Fibroblast of the aortic adventitia (primary cell): ENCODE measurements around the gene USF1. TPM values are rescaled to one million over a fixed set of nuclear protein-coding genes. Genes with fewer than 3 reads are reported as not detected.

Source experiments
- DNase-seq: peaks from one replicate; pipeline ENCODE4 v3.0.0-alpha.2; 2010; ENCODE audit warnings: low read depth
- H3K4me3 ChIP-seq: 2 replicates; pipeline ENCODE4 v1.5.1; 2011; ENCODE audit warnings: low read depth, mild to moderate bottlenecking, control low read depth, low read length, moderate library complexity
- CTCF ChIP-seq: IDR thresholded peaks from 2 replicates; pipeline ENCODE4 v1.5.1; 2011; ENCODE audit warnings: mild to moderate bottlenecking, low read length, control low read depth, inconsistent platforms; ENCODE audit not compliant: insufficient read depth
- total RNA-seq: library from RNA; depleted of rRNA; stranded (reverse); fragments of >200 nt; gene quantifications from 2 replicates; pipeline ENCODE4 v1.2.3, GENCODE V29; 2012; ENCODE audit warnings: low replicate concordance

The USF1 gene
- total RNA-seq, 1 donor: 36.2 TPM

DNA sequence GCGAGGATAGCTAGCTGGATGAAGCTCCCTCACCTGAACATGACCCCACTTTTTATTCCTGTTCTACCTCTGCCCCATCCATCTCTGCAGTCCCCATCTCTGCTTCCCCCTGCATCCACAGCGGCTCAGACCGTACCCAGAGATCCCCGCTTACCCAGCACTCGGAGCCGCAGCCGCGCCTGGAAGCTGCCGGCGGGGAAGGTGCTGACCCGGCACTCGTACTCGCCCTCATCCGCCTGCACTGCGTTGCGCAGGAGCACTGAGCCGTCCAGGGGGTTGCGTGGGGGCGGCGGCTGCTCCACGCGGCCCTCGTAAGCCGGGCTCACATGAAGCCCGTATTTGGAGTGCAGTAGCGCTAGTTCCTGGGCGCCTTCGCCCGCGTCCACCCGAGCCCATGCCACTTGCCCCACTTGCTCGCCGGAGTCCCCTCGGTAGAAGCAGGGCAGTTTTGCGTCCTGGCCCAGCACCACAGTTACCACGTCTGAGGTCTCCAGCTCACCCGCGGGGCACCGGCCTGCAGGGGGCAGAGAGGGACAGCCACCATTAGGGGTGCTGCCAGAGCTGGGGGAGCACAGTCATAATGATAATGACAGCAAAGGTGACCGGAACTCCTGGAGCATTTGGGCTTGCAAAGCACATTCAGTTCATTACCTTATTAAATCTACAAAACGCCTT is 33.8 kb upstream of the USF1 start:
- DNase-seq: no peak
- H3K4me3 ChIP-seq: no peak overlapping the region
- TF ChIP-seq CTCF: no peak

- no peak overlapping the region for H3K4me3 ChIP-seq
- TF ChIP-seq CTCF: no peak
- no peak for DNase-seq
These were observed 31.6 kb upstream of the USF1 start for GRCh38 chr1:161077426-161077825.

DNA sequence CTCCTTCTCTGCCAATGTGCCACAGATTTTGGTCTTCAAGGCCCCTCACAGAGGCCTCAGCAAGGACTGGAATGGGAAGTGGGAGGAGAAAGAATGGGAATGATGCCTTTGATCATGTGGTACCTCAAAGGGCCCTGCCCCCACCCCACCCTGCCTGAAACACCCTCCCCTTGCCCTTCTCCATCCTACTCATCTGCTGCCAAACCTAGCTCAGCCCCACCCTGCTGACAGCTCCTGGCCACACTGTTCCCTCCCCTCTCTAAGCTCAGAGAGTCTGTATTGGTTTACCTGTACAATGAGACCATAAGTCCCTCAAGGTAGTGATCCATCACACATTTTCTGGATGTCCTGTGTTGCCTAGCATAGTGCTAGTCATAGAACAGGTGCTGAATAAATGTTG is 30.6 kb upstream of the USF1 start:
- DNase-seq: no peak
- no peak for TF ChIP-seq CTCF
- H3K4me3 ChIP-seq: no peak overlapping the region

DNA sequence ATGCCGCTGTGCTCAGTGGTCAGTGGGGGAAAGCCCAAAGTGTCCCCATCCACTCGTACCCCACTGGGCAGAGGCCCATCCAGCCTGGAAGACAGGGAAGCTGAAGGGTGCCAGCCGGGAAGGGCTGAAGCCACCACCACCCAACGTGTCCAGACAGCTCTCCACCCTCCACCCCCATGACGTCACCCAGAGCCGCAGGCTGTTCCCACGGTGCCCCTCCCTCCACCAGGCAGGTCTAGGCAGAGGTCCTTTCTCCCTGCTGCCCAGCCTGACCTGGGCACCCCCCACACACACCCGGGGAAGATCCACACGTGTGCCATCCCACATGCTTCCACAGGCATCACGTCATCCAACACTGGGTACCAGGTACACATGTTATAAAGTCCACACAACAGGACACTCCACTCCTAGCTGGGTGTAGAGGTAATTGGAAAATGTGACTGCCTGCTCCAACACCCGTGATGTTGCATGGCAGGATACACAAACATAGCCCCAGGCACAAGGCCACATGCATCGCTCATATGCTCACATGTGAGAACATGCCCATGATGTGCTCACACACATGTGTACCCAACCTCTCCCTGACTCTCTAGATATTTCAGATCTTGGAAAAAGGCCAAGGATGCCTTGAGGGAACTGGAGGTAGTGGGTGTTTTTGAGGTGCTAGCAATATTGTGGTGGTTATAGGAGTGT is 29.0 kb upstream of the USF1 start:
- DNase-seq: no peak
- H3K4me3 ChIP-seq: no peak overlapping the region
- TF ChIP-seq CTCF: no peak

DNA sequence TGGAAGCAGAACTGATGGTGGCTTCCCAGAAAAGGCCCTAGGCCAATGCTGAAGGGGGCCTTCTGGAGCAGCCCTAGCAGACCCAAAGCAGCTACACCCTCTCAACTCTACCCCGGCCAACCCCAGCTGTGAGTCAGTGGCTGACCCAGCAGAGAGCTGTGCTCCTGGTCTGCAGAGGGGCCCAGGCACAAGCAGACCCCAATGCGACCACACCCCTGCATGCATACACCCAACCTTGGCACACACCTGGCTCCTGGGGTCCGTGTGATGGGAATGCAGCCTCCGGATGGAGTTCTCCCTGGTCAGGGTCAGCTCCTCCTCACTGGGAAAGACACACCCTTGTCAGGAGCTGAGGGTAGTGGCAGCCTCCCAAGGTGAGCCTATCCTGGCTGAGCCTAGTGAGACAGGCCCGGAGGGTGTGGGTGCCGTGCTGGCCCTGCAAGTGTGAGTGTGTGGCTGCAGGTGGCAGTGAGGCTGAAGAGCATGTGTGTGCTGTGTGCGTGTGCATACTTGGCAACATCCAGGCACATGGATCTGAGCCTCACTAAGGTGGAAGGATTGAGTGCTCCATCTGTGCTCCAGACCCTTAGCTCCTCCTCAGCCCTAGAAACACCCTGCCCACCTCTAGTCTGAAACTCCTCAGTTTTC is 27.8 kb upstream of the USF1 start:
- no peak for TF ChIP-seq CTCF
- DNase-seq: no peak
- no peak overlapping the region for H3K4me3 ChIP-seq

DNA sequence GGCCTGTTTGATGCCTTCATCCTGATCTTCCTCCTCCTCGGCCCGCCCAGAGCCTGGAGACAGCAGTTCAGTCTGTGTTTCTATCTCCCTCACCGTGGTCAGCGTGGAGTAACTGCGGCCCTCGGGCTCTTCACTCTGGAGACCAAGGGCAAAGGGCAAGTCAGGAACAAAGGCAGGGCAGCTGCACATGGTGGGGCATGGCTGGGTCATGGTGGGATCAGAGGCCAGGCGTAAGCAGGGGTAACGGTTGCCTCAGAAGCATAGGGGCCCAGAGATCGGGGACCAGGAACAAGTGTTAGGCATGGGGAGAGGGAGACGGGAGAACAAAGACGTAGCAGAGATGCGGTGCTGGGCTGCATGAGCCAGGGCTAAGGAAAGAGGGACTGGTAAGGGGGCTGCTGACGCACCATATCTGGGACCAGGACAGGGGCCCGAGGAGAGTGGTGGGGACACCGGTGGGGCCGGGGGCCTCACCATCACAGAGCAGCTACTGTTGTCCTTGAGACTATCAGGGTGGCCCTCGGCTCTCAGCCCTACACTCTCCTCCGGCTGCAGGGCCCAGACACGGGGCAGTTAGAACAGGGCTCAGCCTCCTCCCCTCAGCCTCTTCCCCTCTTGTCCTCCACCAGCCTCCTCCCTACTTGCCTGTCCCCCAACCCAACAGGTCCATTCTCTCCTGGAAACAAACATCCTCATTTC is 27.1 kb upstream of the USF1 start:
- no peak for TF ChIP-seq CTCF
- H3K4me3 ChIP-seq: no peak overlapping the region
- DNase-seq: no peak
